H1 (cell line): ENCODE results near the gene TNFRSF8. TPM values are rescaled to one million over a fixed set of nuclear protein-coding genes. Genes with fewer than 3 reads are reported as not detected.

ENCODE experiments used
- CTCF ChIA-PET: fragments of 300-600 bp; sonication (Branson Sonifier 250); formaldehyde crosslinking; loops from one replicate; lab custom pipeline; 2021; ENCODE audit not compliant: partially characterized antibody; lab: Charles Lee
- POLR2A ChIA-PET: fragments of 300-600 bp; sonication (Branson Sonifier 250); formaldehyde crosslinking; loops from one replicate; lab custom pipeline; 2021; ENCODE audit warnings: inconsistent platforms; ENCODE audit not compliant: partially characterized antibody; lab: Charles Lee
- DNase-seq, 2 experiments: peaks; one replicate each; pipeline versions ENCODE4 v3.0.0 to v3.0.0-alpha.2; 2010 to 2022; ENCODE audit warnings: low spot score in 2 of 2, low read depth in 1 of 2, mixed read lengths in 1 of 2
- FAIRE-seq: peaks from 2 replicates; lab custom pipeline; 2011; peaks lifted over from hg19 to GRCh38; lab: Jason Lieb, UNC
- H2AFZ ChIP-seq: 2 replicates; pipeline ENCODE4 v1.8.1; 2012; ENCODE audit warnings: low read length, inconsistent platforms
- H2AK5ac ChIP-seq: 2 replicates; pipeline ENCODE4 v1.6.1; 2013; ENCODE audit warnings: low read depth, low read length
- H2BK120ac ChIP-seq: replicated peaks from 2 replicates; pipeline ENCODE3; 2013; ENCODE audit warnings: low read depth, low read length, inconsistent platforms
- H2BK12ac ChIP-seq: 2 replicates; pipeline ENCODE4 v1.6.1; 2013; ENCODE audit warnings: low read depth, low read length
- H2BK15ac ChIP-seq: 2 replicates; pipeline ENCODE4 v1.6.1; 2013; ENCODE audit warnings: low read length
- H2BK20ac ChIP-seq: 2 replicates; pipeline ENCODE4 v1.6.1; 2013; ENCODE audit warnings: low read length
- H2BK5ac ChIP-seq: 2 replicates; pipeline ENCODE4 v1.6.1; 2013; ENCODE audit warnings: low read depth, low read length
- H3K14ac ChIP-seq: 2 replicates; pipeline ENCODE4 v1.6.1; 2013; ENCODE audit warnings: inconsistent platforms; ENCODE audit not compliant: insufficient read length
- H3K18ac ChIP-seq: 2 replicates; pipeline ENCODE4 v1.6.1; 2013; ENCODE audit warnings: low read length; ENCODE audit errors: extremely low read depth
- H3K23ac ChIP-seq: 2 replicates; pipeline ENCODE4 v1.6.1; 2013; ENCODE audit warnings: inconsistent platforms; ENCODE audit not compliant: insufficient read length
- H3K23me2 ChIP-seq: 2 replicates; pipeline ENCODE4 v1.6.1; 2013; ENCODE audit warnings: low read depth, low read length
- H3K27ac ChIP-seq: 2 replicates; pipeline ENCODE4 v1.6.1; 2011; ENCODE audit warnings: low read depth, low read length, inconsistent platforms
- H3K27me3 ChIP-seq, 4 experiments: replicated peaks in 1 of 4; 1 replicate in 1 of 4; 2 replicates in 3 of 4; pipeline versions ENCODE4 v1.6.1 to v1.8.1; 2011 to 2013; ENCODE audit warnings: low read length in 3 of 4, mild to moderate bottlenecking in 3 of 4, inconsistent platforms in 2 of 4, mixed read lengths in 2 of 4, moderate library complexity in 1 of 4; ENCODE audit not compliant: control insufficient read depth in 3 of 4, insufficient read depth in 3 of 4; ENCODE audit errors: extremely low read depth in 1 of 4
- H3K36me3 ChIP-seq, 4 experiments: 2 replicates each; pipeline versions ENCODE4 v1.6.1 to v1.8.1; 2011 to 2013; ENCODE audit warnings: mild to moderate bottlenecking in 4 of 4, low read length in 3 of 4, moderate library complexity in 2 of 4, control low read depth in 1 of 4, inconsistent platforms in 1 of 4; ENCODE audit not compliant: insufficient read depth in 4 of 4, control insufficient read depth in 2 of 4
- H3K4ac ChIP-seq: replicated peaks from 2 replicates; pipeline ENCODE3; 2013; ENCODE audit warnings: low read length, low read depth, mixed read lengths, inconsistent platforms; ENCODE audit not compliant: insufficient read length
- H3K4me1 ChIP-seq, 4 experiments: replicated peaks in 1 of 4; 1 replicate in 1 of 4; 2 replicates in 3 of 4; pipeline versions ENCODE4 v1.6.1 to v1.8.1; 2011 to 2013; ENCODE audit warnings: low read length in 3 of 4, inconsistent platforms in 2 of 4, mixed read lengths in 1 of 4; ENCODE audit not compliant: insufficient read depth in 4 of 4, control insufficient read depth in 3 of 4
- H3K4me2 ChIP-seq, 2 experiments: 2 replicates each; pipeline versions ENCODE4 v1.6.1 to v1.8.1; 2011 to 2013; ENCODE audit warnings: low read depth in 2 of 2, low read length in 2 of 2, control low read depth in 1 of 2, inconsistent platforms in 1 of 2, mild to moderate bottlenecking in 1 of 2; ENCODE audit not compliant: insufficient read depth in 1 of 2
- H3K4me3 ChIP-seq, 4 experiments: fragments of 200-600, 300-600 bp in 1 of 4; sonication (generic), shearing (Covaris generic), sonication (Bioruptor Twin) in 1 of 4; 2 replicates each; pipeline versions ENCODE4 v1.5.1 to v1.8.1; 2011 to 2016; ENCODE audit warnings: low read length in 4 of 4, low read depth in 3 of 4, control low read depth in 2 of 4, inconsistent platforms in 2 of 4, mild to moderate bottlenecking in 2 of 4, mixed read lengths in 1 of 4, moderate library complexity in 1 of 4; ENCODE audit not compliant: insufficient read depth in 2 of 4; ENCODE audit errors: extremely low read depth in 1 of 4
- H3K56ac ChIP-seq: replicated peaks from 2 replicates; pipeline ENCODE3; 2013; ENCODE audit warnings: low read depth, mild to moderate bottlenecking, mixed read lengths, low read length, inconsistent platforms; ENCODE audit not compliant: insufficient read length
- H3K79me1 ChIP-seq: 2 replicates; pipeline ENCODE4 v1.6.1; 2013; ENCODE audit warnings: low read depth, low read length, control low read depth
- H3K79me2 ChIP-seq, 2 experiments: 2 replicates each; pipeline versions ENCODE4 v1.6.1 to v1.8.1; 2012 to 2013; ENCODE audit warnings: low read length in 2 of 2, mild to moderate bottlenecking in 2 of 2, inconsistent platforms in 1 of 2; ENCODE audit not compliant: insufficient read depth in 2 of 2, control insufficient read depth in 1 of 2
- H3K9ac ChIP-seq, 4 experiments: replicated peaks in 1 of 4; 1 replicate in 1 of 4; 2 replicates in 3 of 4; pipeline versions ENCODE4 v1.6.1 to v1.8.1; 2011 to 2013; ENCODE audit warnings: low read depth in 3 of 4, low read length in 3 of 4, control low read depth in 2 of 4, mild to moderate bottlenecking in 2 of 4, moderate library complexity in 2 of 4, inconsistent platforms in 1 of 4; ENCODE audit errors: extremely low read depth in 1 of 4
- H3K9me3 ChIP-seq, 2 experiments: 2 replicates each; pipeline versions ENCODE4 v1.6.1 to v1.8.1; 2012 to 2013; ENCODE audit warnings: mild to moderate bottlenecking in 2 of 2, moderate library complexity in 2 of 2, control low read depth in 1 of 2, inconsistent platforms in 1 of 2, low read depth in 1 of 2, low read length in 1 of 2, mixed read lengths in 1 of 2; ENCODE audit not compliant: insufficient read depth in 2 of 2
- H4K20me1 ChIP-seq, 2 experiments: replicated peaks in 1 of 2; 2 replicates each; pipeline versions ENCODE3 to v1.8.1; 2011 to 2013; ENCODE audit warnings: inconsistent platforms in 2 of 2, low read length in 2 of 2, mild to moderate bottlenecking in 1 of 2; ENCODE audit not compliant: insufficient read depth in 2 of 2, control insufficient read depth in 1 of 2
- H4K5ac ChIP-seq: 2 replicates; pipeline ENCODE4 v1.6.1; 2013; ENCODE audit warnings: low read length, low read depth, mixed read lengths, inconsistent platforms; ENCODE audit not compliant: insufficient read length
- H4K8ac ChIP-seq: 2 replicates; pipeline ENCODE4 v1.8.0; 2013; ENCODE audit warnings: mild to moderate bottlenecking, moderate library complexity, low read length, inconsistent platforms; ENCODE audit not compliant: insufficient read depth; ENCODE audit errors: extremely low read depth
- H4K91ac ChIP-seq: replicated peaks from 2 replicates; pipeline ENCODE3; 2013; ENCODE audit warnings: low read length, mixed read lengths, inconsistent platforms; ENCODE audit not compliant: insufficient read length
- CBX5 ChIP-seq: fragments of 300-800, 300-1000 bp; sonication (generic); IDR thresholded peaks from 2 replicates; pipeline ENCODE4 v1.7.1; 2016; ENCODE audit warnings: antibody characterized with exemption, low read length, low read depth
- CHD1 ChIP-seq: IDR thresholded peaks from 2 replicates; pipeline ENCODE4 v1.6.1; 2012; ENCODE audit warnings: low read depth, low read length, improper control_type of control experiment
- EGR1 ChIP-seq: IDR thresholded peaks from 2 replicates; pipeline ENCODE4 v1.6.1; 2011; ENCODE audit warnings: low read depth, low read length, borderline replicate concordance
- FOSL1 ChIP-seq: IDR thresholded peaks from 2 replicates; pipeline ENCODE4 v1.6.1; 2011; ENCODE audit warnings: mild to moderate bottlenecking, low read depth, low read length, moderate library complexity; ENCODE audit not compliant: insufficient read depth
- GABPA ChIP-seq: IDR thresholded peaks from 2 replicates; pipeline ENCODE4 v1.6.1; 2011; ENCODE audit warnings: mild to moderate bottlenecking, low read length, moderate library complexity, borderline replicate concordance; ENCODE audit not compliant: insufficient read depth
- KDM5A ChIP-seq: fragments of 200-600 bp; IDR thresholded peaks from 2 replicates; pipeline ENCODE4 v1.7.1; 2012; ENCODE audit warnings: mild to moderate bottlenecking, low read length, inconsistent platforms, mixed read lengths
- RNF2 ChIP-seq: fragments of 200-900, 300-1000 bp; sonication (generic); IDR thresholded peaks from 2 replicates; pipeline ENCODE4 v1.7.1; 2016; ENCODE audit warnings: borderline replicate concordance, low read depth, mild to moderate bottlenecking, antibody characterized with exemption, low read length; ENCODE audit not compliant: poor library complexity, severe bottlenecking; ENCODE audit errors: missing control alignments
- TAF7 ChIP-seq: optimal IDR thresholded peaks from 2 replicates; pipeline ENCODE3; 2011; ENCODE audit warnings: low read depth, mild to moderate bottlenecking, inconsistent platforms, low read length, moderate library complexity, borderline replicate concordance
- WGBS, 2 experiments: shearing (Covaris generic) in 1 of 2; methylation state at CpG; one replicate each; pipeline versions ENCODE4 v1.1.6 to v1.1.7; 2013 to 2015; ENCODE audit warnings: low lambda C conversion rate in 2 of 2, mixed read lengths in 2 of 2, inconsistent platforms in 1 of 2, low coverage in 1 of 2, missing lambda C conversion rate in 1 of 2; ENCODE audit not compliant: insufficient replicate concordance in 2 of 2, insufficient coverage in 1 of 2, insufficient read length in 1 of 2; ENCODE audit errors: extremely low coverage in 1 of 2, missing lambda C conversion rate in 1 of 2; 5-methylcytosine and 5-hydroxymethylcytosine counted together
- polyA plus RNA-seq, 7 experiments: library from polyadenylated mRNA; depleted of rRNA in 3 of 7; stranded (reverse) in 5 of 7; unstranded in 2 of 7; fragments of >200 nt in 5 of 7; fragments of 200-250 nt in 2 of 7; gene quantifications; 1 replicate in 5 of 7; 2 replicates in 1 of 7; 4 replicates in 1 of 7; pipeline versions ENCODE4 v1.2.1 to v1.2.3, GENCODE V29; 2011 to 2013; ENCODE audit warnings: missing spikeins in 2 of 7, mixed read lengths in 2 of 7
- total RNA-seq: library from RNA; stranded (reverse); fragmentation: NEBNext Ultra II Directional; extraction: Animal tissue kit (Norgen Biotek cat#: 25700); gene quantifications from 2 replicates; pipeline ENCODE4 v1.2.1, GENCODE V29; 2021
- TF ChIP-seq, protein P1 (sequence below): IDR thresholded peaks from 2 replicates; pipeline ENCODE4 v1.6.1; 2011; ENCODE audit warnings: low read depth, mild to moderate bottlenecking, low read length; ENCODE audit not compliant: insufficient read depth

Gene TNFRSF8
- total and polyA plus RNA-seq, 2 of the 8 experiments (the other 6 are each of a cell fraction or from before 2014, with no cell fraction given): 23.2 to 32.7 TPM

DNA sequence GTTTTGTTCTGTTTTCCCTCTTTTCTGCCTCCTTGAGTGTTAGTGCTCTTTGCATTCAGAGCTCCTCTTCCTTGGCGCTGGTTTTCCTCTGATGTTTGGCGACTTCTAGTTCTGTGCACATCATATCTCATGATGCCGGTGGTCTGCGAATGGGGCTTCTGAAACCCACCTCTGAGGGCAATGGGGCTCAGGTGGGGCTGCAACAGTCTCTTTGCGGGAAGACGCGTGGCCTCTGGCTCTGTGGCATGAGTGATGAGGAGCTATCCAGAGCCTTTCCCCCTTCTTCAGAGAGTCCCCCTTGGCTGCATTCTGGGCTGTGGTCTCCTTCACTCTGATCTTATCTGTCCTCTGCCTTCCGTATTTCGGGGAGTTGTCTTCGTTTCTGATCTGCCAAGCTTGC lies 39.0 kb downstream of the TNFRSF8 start:
- Histone ChIP-seq H3K4me1 (no peaks in the 10 kb centered on the region), H3K79me2 (no peaks in the 10 kb centered on the region), H2AK5ac (no peak overlapping the region), H2BK15ac (no peak overlapping the region), H3K4me2 (no peak overlapping the region), H3K4me3 (no peak overlapping the region), H3K23me2 (no peaks in the 10 kb centered on the region; the same call in 1 of the 2 replicates), H4K91ac (no peak overlapping the region), H2BK12ac (no peak overlapping the region), H3K4ac (no peak overlapping the region), H3K18ac (no peak overlapping the region), H3K79me1 (no peaks in the 10 kb centered on the region), H3K27ac (no peak overlapping the region), H3K56ac (no peak overlapping the region), H3K23ac (no peak overlapping the region), H2BK120ac (no peak overlapping the region), H4K5ac (no peak overlapping the region), H4K20me1 (peaks cover 0 to 4% of the 10 kb centered on the region in 2 experiments), H3K36me3 (peaks cover 4 to 10% (median 5%) of the 10 kb centered on the region in 4 experiments; a peak in 6 of 8 replicates), H2AFZ (no peak overlapping the region), H2BK5ac (no peak overlapping the region), H4K8ac (no peak overlapping the region), H3K9me3 (no peaks in the 10 kb centered on the region), H2BK20ac (no peak overlapping the region), H3K27me3 (no peaks in the 10 kb centered on the region), H3K14ac (no peak overlapping the region), H3K9ac (no peak overlapping the region)
- no peak for TF ChIP-seq KDM5A
- TF ChIP-seq CHD1: no peak
- no peak for TF ChIP-seq FOSL1
- no peak for TF ChIP-seq EGR1
- no peak for TF ChIP-seq GABPA
- TF ChIP-seq, protein P1, sequence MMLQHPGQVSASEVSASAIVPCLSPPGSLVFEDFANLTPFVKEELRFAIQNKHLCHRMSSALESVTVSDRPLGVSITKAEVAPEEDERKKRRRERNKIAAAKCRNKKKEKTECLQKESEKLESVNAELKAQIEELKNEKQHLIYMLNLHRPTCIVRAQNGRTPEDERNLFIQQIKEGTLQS: no peak
- TF ChIP-seq CBX5: no peak
- no peak for TF ChIP-seq TAF7
- TF ChIP-seq RNF2: no peak
- FAIRE-seq (no peak), DNase-seq (no peak)
- ChIA-PET POLR2A (interaction anchor here (0.7 to 1.5 kb wide), 2 partner anchors 8 to 192 kb away, joined by 3 read pairs; no protein-coding TSS in a partner anchor), CTCF (interaction anchor here (0.9 to 1.9 kb wide), 7 partner anchors 8 to 174 kb away, joined by 3 to 4 read pairs (median 4); no protein-coding TSS in a partner anchor)
- 94% methylated on average over 10 of the region's 10 CpGs; no CpG with 5 or more reads in 1 of the 2 experiments for WGBS, 2 experiments
